DND-41 (cell line): Measurements from ENCODE around the gene C1orf21.

Experiments used
- CTCF ChIP-seq: IDR thresholded peaks from 2 replicates; pipeline ENCODE4 v1.5.1; 2012; ENCODE audit warnings: borderline replicate concordance, low read length, moderate library complexity, mild to moderate bottlenecking; ENCODE audit not compliant: poor library complexity, severe bottlenecking; ENCODE audit errors: extremely low read depth
- EZH2 ChIP-seq: IDR thresholded peaks from 3 replicates; pipeline ENCODE4 v1.6.1; 2012; ENCODE audit warnings: borderline replicate concordance, low read depth, mild to moderate bottlenecking, moderate library complexity, low read length, inconsistent platforms; ENCODE audit not compliant: severe bottlenecking

GRCh38 chr1:184641894-184642293 is 255.1 kb downstream of the C1orf21 start:
- TF ChIP-seq EZH2 (no peak), CTCF (no peak)
